ENCODE results near the gene MACC1.

The MACC1 gene, protein sequence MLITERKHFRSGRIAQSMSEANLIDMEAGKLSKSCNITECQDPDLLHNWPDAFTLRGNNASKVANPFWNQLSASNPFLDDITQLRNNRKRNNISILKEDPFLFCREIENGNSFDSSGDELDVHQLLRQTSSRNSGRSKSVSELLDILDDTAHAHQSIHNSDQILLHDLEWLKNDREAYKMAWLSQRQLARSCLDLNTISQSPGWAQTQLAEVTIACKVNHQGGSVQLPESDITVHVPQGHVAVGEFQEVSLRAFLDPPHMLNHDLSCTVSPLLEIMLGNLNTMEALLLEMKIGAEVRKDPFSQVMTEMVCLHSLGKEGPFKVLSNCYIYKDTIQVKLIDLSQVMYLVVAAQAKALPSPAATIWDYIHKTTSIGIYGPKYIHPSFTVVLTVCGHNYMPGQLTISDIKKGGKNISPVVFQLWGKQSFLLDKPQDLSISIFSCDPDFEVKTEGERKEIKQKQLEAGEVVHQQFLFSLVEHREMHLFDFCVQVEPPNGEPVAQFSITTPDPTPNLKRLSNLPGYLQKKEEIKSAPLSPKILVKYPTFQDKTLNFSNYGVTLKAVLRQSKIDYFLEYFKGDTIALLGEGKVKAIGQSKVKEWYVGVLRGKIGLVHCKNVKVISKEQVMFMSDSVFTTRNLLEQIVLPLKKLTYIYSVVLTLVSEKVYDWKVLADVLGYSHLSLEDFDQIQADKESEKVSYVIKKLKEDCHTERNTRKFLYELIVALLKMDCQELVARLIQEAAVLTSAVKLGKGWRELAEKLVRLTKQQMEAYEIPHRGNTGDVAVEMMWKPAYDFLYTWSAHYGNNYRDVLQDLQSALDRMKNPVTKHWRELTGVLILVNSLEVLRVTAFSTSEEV

DNA sequence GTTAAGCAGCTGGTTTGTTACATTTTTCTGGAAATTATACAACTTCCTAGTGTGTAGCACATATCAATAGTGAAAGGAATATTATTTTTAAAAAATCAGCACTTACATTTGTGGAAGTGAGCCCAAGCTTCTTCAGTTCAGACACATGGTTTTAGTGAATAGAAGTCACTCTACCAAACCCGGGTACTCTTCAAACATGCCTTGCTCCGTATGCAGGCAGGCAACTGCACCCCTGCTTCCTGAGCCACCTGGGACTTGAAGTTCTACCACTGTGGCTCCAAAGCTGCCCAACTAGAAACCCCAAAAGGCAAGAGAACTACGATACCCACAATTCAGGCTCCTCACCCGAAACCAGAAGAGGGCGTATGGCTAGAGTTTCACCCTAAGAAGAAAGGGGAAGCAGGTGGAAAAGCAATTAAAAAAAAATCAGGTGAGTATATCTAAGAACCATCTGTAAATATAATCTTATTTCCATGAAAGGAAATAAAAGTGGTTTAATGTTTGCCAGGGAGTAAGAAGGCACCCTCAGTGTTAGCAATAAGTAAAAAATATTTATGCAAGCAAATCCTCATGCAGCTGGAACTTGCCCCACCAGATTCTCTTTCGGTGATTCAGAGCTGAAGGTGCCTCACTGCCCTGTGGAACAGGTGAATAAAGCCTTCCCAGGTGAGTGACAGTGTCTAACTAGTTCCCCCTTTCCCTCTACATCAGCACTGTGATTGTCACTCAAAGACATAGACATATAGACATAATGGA, at the start of gene MACC1:
TSS of gene MACC1 (minus strand) at position 192 of the 756 bp plus-strand sequence. CDS start 55,522 bp downstream, outside the sequence.
- no peak for DNase-seq (ENCODE audit: low read depth in 2 of 2)

DNA sequence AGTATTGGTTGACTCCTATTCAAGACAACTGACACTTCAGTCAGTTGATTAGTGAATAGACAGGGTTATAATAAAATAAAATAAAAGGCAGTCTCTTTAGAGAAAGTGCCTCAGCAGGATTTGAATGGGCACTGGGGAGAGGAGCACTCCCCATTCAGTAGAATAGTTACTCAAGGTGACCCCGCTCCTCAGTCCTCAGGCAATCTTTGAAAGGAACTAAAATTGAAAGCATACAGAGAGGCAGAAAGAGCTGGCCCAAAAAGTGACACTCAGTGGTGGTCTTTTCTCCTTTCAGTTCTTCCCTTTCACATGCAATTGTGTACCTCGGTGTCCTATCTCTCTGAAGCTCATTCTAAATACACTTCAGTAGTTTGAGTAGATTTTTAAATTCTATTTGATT, 47.4 kb upstream of the MACC1 start:
- DNase-seq (ENCODE audit: low read depth in 2 of 2), result no peak

DNA sequence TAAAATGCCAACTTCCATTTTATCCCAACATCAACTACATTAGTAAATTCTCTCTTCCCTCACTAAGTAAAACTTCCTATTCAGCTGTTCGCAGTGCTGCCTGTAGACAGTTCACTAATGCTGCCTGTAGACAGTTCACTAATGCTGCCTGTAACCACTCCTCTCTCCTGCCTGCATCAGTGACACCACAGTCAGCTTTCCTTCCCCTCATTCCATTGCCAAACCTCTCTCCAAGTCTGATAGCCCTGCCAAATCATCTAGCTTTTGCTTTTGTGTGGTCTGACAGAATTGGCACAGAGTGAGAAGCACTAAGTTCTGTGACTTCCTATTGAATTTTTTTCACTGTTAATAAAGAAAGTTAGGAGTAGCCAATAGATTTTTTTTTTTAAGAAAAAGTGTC, 43.0 kb upstream of the MACC1 start:
- DNase-seq (ENCODE audit: low read depth in 2 of 2), result no peak

DNA sequence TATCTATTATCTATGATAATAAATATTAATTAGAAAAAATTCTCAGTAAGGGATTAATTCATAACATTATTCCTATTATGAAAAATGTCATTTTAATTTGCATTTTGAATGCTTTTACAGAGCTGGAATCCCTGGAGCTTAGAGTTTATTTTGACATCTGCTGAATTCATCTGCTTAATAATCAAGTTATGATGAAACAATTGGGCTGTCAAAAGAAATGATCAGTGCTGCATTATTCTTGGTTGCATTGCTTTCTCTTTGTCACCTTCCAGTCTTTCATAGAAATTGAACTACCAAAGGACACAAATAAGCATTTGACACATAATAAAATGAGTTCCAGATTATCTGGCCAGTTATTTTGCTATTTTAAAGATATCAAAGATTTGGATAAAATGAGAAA, 40.0 kb upstream of the MACC1 start:
- no peak for DNase-seq (ENCODE audit: low read depth in 2 of 2)

DNA sequence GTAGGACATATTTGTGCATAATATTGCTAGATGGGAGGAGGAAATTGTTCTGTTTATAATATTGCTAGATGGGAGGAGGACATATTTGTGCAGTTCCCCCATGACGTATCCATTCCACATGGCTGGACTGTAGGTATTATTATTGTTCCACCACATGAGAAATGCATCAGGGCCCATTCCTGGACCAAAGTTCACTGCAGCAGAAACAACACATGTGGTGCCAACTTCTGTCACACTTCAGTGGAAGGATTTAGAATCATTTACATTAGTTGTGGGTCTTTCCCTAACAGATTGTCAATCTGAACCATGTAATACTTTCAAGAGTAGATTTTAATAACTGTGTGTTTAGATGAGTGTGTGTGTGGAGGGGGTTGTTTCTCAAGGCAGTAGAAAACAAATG, 32.7 kb upstream of the MACC1 start:
- no peak for DNase-seq (ENCODE audit: low read depth in 2 of 2)

DNA sequence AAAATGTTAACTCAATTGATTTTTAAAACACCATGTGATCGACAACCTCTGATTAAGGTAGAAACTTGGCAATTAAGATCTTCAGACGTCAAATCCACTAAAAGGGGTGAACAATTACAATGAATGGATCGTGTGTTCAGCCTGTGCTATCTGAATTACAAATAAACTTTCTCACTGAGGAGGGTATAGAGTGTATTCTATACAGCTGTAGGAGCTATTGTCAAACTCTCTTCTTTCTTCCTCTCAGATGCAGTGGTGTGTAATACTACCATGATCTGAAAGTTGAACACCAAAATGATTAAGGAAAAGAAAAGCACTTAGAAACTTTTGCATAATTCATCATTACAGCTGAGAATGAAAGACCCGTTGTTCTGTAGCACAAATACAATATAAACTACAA, 32.2 kb upstream of the MACC1 start:
- DNase-seq (ENCODE audit: low read depth in 2 of 2), result no peak

DNA sequence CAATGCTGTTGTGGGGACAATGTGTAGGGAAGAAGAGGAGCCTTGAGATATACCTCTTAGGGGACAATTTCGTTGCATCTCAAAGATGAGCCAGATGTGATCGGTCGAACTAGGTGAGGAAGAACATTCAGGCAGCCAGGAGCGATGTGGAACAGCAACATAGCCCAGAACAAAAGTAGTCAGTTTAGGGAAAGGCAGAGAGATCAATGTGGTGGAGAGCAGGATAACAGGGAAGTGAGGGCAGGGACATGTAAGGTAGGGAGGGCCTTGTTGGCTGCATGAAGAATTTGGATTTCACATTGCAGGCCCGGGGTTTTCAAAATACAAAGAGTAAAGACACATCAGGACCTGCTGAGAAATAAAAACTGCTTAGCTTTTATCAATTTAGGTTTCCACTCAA, 29.1 kb upstream of the MACC1 start:
- no peak for DNase-seq (ENCODE audit: low read depth in 2 of 2)

DNA sequence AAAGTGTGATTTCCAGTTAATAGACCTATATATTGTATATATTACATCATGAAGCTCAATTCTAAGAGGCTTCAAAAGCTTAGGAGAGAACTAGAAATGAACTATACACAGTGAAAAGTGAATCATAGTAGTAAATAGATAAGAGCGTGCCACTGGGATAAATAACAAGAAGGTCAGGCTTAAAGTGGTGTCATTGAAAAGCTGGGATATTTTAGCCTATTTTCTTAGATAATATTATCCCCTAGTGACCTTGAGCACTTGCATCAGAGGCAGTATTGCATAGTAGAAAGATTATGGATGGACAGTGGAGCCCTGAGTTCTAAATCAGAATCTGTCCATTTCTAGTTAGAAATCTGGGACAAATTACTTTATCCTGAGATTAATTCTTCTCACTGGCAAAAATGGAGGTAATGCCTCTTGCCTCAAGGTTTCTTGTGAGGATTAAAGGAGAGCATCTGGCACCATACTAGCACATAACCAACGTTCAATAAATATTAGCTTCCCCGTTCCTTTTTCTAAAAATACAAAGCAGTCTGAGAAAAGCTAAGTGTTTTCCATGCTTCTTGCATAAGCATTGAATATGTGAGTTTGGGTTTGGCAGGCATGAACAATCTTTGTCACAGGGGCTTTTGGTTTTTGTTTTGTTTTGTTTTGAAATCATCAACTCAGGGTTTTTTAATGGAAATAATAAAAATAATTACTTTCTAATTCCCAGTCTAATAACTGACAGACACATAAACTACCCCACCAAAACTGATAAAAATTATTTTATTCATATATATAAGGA, 27.3 kb upstream of the MACC1 start:
- DNase-seq (ENCODE audit: low read depth in 2 of 2), result no peak

DNA sequence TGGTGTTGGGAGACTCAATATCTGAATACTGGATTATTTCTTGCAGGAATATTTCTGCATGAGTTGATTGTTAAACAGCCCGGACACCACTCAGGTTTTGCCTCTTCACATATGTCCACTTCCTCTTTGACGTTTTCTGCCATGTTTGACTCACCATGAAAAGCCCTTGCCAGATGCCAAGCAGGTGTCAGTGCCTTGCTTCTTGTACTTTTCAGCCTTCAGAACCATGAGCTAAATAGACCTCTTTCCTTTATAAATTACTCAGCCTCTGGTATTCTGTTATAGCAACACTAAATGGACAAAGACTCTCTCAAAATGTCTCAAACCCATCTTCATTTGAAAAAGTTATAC, 24.7 kb upstream of the MACC1 start:
- no peak for DNase-seq (ENCODE audit: low read depth in 2 of 2)

DNA sequence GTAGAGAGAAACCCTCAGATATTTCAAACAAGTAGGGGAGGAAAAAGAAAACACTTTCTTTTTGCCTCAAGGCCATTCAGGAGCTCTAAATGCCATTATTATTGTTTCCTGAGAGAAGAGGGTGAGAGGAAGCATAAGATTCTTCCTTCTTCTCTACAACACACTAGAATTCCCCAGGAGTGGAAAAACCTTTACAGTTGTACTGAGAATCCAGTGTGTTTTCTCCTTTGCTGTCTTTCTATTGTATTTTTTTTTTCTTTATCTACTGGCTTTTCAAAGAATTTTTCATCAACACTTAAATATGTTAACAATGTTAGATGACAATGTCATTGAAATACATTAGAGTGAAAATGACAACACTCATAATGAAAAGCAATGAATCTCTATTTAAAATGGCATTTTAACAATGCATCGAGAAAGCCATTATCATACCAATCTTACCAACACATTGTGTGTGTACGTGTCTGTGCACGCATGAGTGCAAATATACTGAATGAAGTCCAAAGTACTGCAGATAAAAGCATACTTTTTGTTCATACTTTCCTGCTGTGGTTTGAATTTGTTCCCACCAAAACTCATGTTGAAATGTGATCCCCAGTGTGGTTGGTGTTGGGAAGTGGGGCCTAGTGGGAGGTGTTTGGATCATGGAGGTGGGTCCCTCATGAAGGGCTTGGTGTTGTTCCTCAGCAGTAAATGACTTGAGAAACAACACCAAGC, 24.2 kb upstream of the MACC1 start:
- DNase-seq (ENCODE audit: low read depth in 2 of 2), result no peak

DNA sequence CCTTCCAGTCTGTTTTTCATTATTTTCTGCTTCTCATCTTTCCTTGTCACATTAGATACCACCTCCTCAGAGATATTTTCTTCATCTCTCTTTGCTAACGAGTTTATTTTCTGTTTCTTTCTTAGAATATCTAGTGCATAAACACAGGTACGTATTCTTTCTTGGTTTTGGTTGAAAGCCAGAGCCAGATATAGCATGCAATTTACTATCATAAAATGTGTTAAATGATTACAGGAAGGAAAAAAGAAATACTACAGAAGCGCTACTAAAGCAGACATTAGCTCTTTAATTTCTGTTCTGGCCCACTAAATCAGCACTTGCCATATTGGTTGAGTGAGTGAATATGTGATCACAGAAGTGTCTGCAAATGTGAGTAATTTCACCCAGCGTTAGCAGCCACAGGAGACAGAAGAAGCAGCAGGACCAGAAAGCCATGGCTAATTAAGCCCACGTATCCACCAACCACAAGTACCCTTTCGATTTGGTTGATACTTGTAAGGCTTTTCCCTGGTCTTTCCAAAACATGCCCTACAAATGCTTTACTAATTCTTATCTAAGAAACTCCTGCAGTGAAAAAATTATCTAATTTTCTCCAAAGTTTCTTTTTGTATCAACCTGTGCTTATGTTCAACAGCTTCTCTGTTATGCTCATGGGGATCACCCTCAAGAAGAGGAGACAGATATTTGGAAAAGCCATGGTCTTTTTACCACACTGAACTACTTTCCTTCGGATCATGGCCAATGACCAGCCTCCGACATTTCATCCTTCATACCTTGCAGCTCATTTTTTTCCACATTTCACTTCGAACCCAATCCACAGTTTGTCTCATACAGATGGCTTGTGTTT, 23.1 kb upstream of the MACC1 start:
- no peak for DNase-seq (ENCODE audit: low read depth in 2 of 2)

DNA sequence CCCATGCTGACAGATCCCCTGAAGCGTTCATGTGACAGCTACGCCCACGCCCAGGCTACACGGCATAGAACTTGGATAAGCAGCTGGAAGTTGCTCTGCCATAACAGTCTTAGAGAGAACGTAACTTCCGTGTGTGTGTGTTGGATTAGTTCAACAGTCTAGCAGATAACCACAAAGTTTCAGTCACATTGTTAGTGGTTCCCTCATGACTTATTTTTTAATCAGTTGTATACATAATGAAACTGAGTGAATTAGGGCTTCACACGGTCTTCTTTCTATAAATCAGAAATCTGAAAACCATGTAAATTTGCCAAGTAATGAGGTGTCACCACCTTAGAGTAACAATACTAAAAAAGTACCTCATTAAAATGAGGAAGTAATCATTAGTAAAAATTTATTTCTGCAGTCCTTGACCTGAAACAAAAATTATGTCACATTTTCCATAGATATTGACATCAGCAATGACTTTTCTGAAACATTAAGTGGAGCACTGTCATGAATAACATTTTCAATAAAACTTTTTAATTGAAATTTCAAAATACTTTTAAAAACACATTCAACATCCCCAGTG, 21.7 kb upstream of the MACC1 start:
- no peak for DNase-seq (ENCODE audit: low read depth in 2 of 2)

DNA sequence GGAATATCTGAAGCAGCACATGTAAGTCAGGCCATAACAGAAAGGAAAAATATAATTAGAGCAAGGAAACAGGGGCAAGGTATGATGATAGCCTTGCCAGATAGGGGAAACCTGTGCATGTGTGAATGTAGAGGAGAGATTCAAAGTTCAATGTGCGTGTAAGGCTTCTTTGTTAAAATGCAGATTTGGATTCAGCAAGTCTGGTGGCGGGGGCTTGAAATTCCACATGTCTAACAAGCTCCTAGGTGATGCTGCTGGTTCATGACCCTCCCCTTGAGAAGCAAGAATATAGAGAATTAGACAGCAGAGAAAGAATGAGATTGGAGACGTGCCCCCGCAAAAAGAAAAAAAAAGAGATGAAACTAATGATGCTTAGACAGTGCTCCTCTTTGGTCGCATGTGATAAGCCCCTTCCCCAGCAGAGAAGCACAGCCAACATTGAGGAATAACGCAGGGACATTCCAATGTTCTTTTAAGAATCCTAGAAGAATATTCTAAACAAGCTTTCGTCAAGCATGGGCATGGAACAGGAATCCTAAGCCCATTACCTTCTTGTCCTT, 21.1 kb upstream of the MACC1 start:
- no peak for DNase-seq (ENCODE audit: low read depth in 2 of 2)

DNA sequence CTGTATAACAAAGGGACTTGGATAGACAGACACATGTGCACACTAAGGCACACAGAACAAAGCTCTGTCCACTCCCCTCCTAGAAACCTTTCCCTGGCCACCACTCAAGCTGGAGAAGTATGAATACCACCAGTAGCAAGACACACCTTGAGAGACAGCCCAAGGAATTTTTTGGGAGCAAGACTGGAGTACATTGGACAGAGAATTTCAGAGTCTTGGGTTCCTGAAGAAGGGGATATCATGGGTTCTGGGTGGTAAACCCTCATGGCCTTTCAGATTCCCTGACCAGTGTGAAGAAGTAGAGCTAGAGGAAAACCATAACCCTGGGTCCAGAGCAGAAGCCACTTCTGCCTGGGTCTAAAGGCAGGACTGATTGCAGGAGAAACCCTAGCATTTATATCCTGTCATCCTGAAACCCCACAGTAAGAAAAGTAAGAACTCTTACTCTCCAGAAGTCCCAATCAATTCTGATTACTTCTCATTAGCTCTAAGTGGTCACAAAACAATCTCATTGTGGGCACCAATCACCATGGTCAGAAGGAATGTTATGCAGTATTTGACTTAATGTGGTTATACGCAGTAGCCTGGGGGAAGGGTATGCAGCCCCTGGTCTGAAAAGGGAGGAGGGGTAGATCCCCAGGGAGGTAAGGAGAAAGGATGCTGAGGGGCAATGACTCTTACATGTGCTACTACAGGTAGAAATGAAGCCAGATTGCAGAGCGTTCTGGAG, 20.4 kb upstream of the MACC1 start:
- DNase-seq (ENCODE audit: low read depth in 2 of 2), result no peak

DNA sequence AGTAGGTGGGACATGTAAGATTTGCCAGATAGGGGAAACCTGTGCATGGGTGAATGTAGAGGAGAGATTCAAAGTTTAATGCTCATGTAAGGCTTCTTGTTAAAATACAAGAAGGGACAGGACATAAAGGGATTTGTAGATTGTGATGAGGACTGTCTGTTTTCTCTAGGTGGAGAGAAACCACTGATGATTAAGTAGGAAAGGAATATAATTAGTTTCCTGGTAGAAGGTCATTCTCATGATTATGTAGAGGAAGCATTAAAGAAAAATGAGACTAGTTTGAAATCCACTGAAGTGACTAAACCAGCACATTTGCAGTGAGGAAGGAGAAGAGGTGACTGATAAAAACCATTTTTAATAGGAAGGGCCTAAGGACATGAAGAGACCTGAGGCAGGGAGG, 19.6 kb upstream of the MACC1 start:
- DNase-seq (ENCODE audit: low read depth in 2 of 2), result no peak

DNA sequence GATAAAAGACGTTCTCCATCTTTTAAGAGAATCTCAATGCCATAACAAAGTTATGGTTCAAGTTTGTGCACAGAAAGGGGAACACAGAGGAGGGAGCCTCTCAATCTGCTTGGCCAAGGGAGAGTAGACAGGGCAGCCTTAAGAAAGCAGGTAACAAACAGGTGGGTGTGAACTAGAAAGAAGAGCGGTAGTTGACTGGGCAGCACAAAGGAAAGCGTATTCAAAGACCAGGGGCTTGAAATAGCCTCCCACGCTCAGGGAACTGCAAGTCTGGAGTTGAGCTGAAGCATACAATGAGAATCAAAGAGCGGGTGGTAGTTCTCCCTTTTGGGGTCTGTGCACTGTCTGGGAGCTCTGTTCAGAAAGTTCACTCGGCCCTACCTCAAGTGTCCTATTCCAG, 18.9 kb upstream of the MACC1 start:
- DNase-seq (ENCODE audit: low read depth in 2 of 2), result no peak

DNA sequence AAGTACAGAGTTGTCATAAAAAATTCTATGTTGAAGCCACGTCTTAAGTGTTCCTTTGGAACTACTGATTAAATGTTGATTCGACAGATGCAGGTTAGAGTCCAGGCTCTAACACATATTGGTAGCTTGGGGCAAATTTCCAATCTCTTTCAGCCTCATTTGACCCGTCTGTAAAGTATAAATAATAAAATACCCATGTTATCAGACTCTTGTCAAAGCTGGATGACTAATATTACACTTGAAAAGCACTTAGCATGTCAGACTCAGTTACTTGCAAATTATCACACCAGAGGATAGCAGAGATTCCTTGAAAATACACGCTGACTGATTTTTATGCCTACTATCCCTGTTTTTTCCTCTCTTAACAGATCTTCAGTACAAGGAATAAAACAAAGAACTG, 18.1 kb upstream of the MACC1 start:
- no peak for DNase-seq (ENCODE audit: low read depth in 2 of 2)

DNA sequence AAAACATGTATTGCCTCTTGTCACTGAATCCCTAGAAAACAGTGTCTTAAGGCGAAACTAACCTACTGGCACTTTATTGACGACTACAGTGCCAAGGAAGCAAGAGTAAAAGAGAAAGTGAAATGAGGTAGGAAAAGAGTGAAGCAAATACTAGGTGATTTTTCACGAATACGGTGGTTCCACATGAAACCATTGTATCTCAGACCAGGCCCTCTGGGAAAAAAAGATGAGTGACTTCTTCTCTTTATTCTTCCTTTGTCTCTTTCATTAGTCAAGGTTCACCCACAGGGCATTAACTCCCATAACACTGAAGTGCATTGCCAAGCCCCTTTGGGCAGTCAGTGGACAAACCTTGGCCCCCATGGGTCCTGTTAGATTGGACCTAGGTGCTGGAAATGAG, 16.2 kb upstream of the MACC1 start:
- DNase-seq (ENCODE audit: low read depth in 2 of 2), result no peak

DNA sequence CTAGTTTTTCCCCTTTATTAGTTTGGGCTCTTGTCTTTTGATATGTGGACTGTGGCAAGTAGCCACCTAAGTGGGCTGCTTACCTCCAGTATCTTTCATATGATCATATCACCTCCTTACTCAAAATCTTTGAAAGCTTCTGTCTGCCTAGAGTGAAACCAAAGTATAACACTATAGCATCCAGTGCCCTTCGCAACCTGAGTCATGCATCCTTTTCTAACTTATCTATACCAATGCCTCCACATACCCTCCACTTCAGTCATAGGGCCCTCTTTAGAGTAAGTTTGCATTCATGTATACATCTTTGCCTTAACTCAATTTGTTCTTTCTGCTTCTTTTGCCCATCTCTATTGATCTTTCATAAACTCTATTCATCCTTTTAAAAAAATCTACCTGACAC, 15.7 kb upstream of the MACC1 start:
- DNase-seq (ENCODE audit: low read depth in 2 of 2), result no peak

Measured in stimulated activated CD8-positive, alpha-beta memory T cell treated with anti-CD3 and anti-CD28 coated beads, Interleukin-2, amount 100 ng/mL, for 48 hours (primary cell).